Ramos (cell line): ENCODE measurements around the gene ATP1B2.

Experiments
- in situ Hi-C: fragments of 300-500 bp; cut with MboI; formaldehyde crosslinking; loops from one replicate; pipeline ENCODE4 v1.14.3; 2022; ENCODE audit warnings: low sequenced_read_pairs; ENCODE audit not compliant: unreplicated experiment

The ATP1B2 gene

DNA sequence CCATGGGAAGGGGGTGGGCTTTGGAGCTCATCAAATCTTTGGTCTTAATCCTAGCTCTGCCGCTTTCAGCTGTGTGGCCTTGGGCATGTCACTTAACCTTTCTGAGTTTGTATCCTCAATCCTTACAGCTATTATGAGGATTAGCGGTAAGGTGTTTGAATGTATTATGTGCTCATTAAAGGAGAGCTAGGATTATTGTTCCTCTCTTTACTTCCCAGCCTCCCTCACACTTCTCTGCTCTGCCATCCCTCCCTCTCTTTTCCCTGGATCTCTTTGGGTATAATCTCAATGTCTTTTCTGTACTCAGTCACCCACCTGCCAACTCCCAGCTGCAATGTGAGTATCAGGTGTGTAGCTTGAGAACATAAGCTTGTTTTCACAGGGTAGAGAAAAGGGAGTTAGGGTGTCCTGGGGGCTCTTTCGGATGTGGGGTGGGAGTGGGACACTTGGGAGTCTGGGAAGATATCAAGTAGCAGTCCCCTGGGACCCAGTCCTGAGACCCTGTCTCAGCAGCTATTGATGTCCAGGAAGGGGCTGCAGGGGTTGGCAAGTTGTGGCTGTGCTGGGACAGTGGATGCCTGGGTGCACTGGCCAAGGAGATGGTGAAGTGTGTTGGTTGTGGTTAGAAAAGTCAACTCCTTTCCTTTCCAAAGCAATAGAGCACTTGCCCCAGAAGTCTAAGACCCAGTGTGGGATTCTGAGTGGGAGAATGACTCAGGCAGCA, 56.1 kb downstream of the ATP1B2 start:
- in situ Hi-C loops: no loop called here
